ENCODE results near the gene STK24.

STK24 gene

DNA sequence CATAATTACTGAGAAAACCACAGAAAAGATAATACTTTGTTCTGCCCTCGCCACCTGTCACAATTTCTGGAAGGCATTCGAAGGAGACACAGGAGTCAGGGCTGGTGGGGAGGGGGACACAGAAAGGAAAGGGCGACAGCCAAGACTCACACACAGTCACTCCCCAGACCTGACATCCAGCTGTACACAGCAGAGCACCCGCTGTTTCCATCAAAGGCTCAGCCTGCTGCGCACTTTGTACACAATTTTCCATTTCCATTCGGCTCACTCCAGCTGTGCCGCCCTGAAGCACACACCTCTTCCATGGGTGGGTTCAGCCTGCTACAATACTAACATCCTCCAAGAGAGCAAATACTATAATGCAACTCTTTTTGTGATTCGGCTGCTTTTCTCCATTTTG lies 38.0 kb downstream of the STK24 start:
- Histone ChIP-seq H3K9me2 (replicated peaks; ENCODE audit: insufficient read depth, low read length) (no peaks in the 10 kb centered on the region), H3K4me3 (ENCODE audit: insufficient read depth, low read length, poor library complexity, severe bottlenecking) (no peak overlapping the region), H3K9me3 (ENCODE audit: insufficient read depth, low read length) (no peaks in the 10 kb centered on the region), H3K27ac (ENCODE audit: low read depth, low read length) (no peak overlapping the region), H3K9ac (ENCODE audit: low read length) (no peak overlapping the region), H3K27me3 (ENCODE audit: low read length) (no peaks in the 10 kb centered on the region), H2AFZ (ENCODE audit: low read depth, low read length, severe bottlenecking) (no peak overlapping the region), H3K36me3 (ENCODE audit: low read length) (no peaks in the 10 kb centered on the region), H3K79me2 (ENCODE audit: insufficient read depth, low read length) (peaks cover 71% of the 10 kb centered on the region), H4K20me1 (ENCODE audit: low read depth, low read length) (peaks cover 9% of the 10 kb centered on the region; the same call in 1 of the 2 replicates), H3F3A (ENCODE audit: insufficient read depth) (no peaks in the 10 kb centered on the region), H3K4me2 (ENCODE audit: low read depth, low read length, poor library complexity, severe bottlenecking) (no peak overlapping the region)
- TF ChIP-seq, protein P1, sequence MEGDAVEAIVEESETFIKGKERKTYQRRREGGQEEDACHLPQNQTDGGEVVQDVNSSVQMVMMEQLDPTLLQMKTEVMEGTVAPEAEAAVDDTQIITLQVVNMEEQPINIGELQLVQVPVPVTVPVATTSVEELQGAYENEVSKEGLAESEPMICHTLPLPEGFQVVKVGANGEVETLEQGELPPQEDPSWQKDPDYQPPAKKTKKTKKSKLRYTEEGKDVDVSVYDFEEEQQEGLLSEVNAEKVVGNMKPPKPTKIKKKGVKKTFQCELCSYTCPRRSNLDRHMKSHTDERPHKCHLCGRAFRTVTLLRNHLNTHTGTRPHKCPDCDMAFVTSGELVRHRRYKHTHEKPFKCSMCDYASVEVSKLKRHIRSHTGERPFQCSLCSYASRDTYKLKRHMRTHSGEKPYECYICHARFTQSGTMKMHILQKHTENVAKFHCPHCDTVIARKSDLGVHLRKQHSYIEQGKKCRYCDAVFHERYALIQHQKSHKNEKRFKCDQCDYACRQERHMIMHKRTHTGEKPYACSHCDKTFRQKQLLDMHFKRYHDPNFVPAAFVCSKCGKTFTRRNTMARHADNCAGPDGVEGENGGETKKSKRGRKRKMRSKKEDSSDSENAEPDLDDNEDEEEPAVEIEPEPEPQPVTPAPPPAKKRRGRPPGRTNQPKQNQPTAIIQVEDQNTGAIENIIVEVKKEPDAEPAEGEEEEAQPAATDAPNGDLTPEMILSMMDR (IDR thresholded peaks at IDR 0.05; ENCODE audit: insufficient read depth, low read length, poor library complexity, severe bottlenecking) = no peak
- no peak for TF ChIP-seq EZH2phosphoT487 (conservative IDR thresholded peaks at IDR 0.05; ENCODE audit: low read length)

DNA sequence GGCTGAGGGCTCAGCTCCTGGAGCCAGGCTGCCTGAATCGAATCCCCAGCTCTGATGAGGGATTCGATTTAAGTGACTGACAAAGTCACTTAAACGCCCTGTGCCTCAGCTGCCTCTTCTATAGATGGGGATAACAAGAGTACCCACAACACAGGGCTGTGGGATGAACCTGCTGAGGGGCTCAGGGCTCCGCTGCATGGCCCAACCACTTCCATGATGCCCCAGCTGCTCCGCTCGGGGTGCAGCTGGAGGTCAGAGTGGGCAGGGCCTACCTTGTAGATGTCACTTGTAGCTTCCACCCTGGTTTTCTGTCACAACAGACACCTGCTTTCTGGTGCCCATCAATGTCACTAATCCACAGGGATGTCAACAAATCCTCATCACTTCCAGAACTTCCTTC lies 39.2 kb downstream of the STK24 start:
- no peak overlapping the region for H2AFZ ChIP-seq (ENCODE audit: low read depth, low read length, severe bottlenecking)
- no peak overlapping the region for H3K9ac ChIP-seq (ENCODE audit: low read length)
- peaks cover 9% of the 10 kb centered on the region; the same call in 1 of the 2 replicates for H4K20me1 ChIP-seq (ENCODE audit: low read depth, low read length)
- no peak for TF ChIP-seq EZH2phosphoT487 (conservative IDR thresholded peaks at IDR 0.05; ENCODE audit: low read length)
- TF ChIP-seq, protein P1 (IDR thresholded peaks at IDR 0.05; ENCODE audit: insufficient read depth, low read length, poor library complexity, severe bottlenecking) = no peak
- peaks cover 64% of the 10 kb centered on the region for H3K79me2 ChIP-seq (ENCODE audit: insufficient read depth, low read length)
- no peak overlapping the region for H3K4me3 ChIP-seq (ENCODE audit: insufficient read depth, low read length, poor library complexity, severe bottlenecking)
- H3K9me2 ChIP-seq (replicated peaks; ENCODE audit: insufficient read depth, low read length) = no peaks in the 10 kb centered on the region
- H3K36me3 ChIP-seq (ENCODE audit: low read length) = no peaks in the 10 kb centered on the region
- no peak overlapping the region for H3K4me2 ChIP-seq (ENCODE audit: low read depth, low read length, poor library complexity, severe bottlenecking)
- no peaks in the 10 kb centered on the region for H3F3A ChIP-seq (ENCODE audit: insufficient read depth)
- no peak overlapping the region for H3K27ac ChIP-seq (ENCODE audit: low read depth, low read length)
- H3K9me3 ChIP-seq (ENCODE audit: insufficient read depth, low read length) = no peaks in the 10 kb centered on the region
- no peaks in the 10 kb centered on the region for H3K27me3 ChIP-seq (ENCODE audit: low read length)

DNA sequence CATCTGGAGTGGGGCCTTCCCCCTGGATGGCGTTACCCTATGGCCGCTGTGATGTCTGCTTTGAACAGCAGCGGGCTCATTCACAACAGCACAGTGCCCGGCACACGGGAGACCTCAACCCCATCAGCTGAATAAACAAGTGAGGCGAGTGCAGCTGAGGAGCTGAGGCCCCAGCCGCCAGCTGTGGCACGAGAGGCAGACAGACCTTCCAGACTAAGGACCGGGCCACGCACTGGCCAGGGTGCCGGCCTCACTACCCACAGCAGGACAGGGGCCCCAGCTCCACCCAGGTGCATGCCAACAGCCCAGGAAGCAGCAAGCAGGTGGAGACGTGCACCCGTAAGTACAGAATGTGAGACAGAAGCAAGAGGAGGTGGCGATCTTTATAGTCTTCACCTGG lies 39.6 kb downstream of the STK24 start:
- peaks cover 9% of the 10 kb centered on the region; the same call in 1 of the 2 replicates for H4K20me1 ChIP-seq (ENCODE audit: low read depth, low read length)
- no peak overlapping the region for H3K4me2 ChIP-seq (ENCODE audit: low read depth, low read length, poor library complexity, severe bottlenecking)

More for the DNA sequence above, 39.6 kb downstream of the STK24 start:
- Histone ChIP-seq H3K9me3 (ENCODE audit: insufficient read depth, low read length) (no peaks in the 10 kb centered on the region), H3K79me2 (ENCODE audit: insufficient read depth, low read length) (peaks cover 61% of the 10 kb centered on the region), H3F3A (ENCODE audit: insufficient read depth) (no peaks in the 10 kb centered on the region), H3K4me3 (ENCODE audit: insufficient read depth, low read length, poor library complexity, severe bottlenecking) (no peak overlapping the region), H3K9me2 (replicated peaks; ENCODE audit: insufficient read depth, low read length) (no peaks in the 10 kb centered on the region), H3K36me3 (ENCODE audit: low read length) (no peaks in the 10 kb centered on the region), H3K27ac (ENCODE audit: low read depth, low read length) (no peak overlapping the region), H3K9ac (ENCODE audit: low read length) (no peak overlapping the region), H2AFZ (ENCODE audit: low read depth, low read length, severe bottlenecking) (no peak overlapping the region), H3K27me3 (ENCODE audit: low read length) (no peaks in the 10 kb centered on the region)
- TF ChIP-seq EZH2phosphoT487 (conservative IDR thresholded peaks at IDR 0.05; ENCODE audit: low read length) = no peak
- TF ChIP-seq, protein P1 (IDR thresholded peaks at IDR 0.05; ENCODE audit: insufficient read depth, low read length, poor library complexity, severe bottlenecking) = no peak

All from SU-DHL-6 (cell line).